Endodermal cell (in vitro differentiated cells): ENCODE results near the gene SORCS2. TPM values are rescaled to one million over a fixed set of nuclear protein-coding genes. Genes with fewer than 3 reads are reported as not detected.

ENCODE experiments used
- DNase-seq: peaks from one replicate; pipeline ENCODE4 v3.0.0-alpha.2; 2017
- H3K27ac ChIP-seq: 2 replicates; pipeline ENCODE4 v1.5.1; 2013; ENCODE audit warnings: mild to moderate bottlenecking, low read depth, low read length, moderate library complexity
- H3K27me3 ChIP-seq: 2 replicates; pipeline ENCODE4 v1.6.1; 2013; ENCODE audit warnings: mild to moderate bottlenecking, low read length, moderate library complexity; ENCODE audit not compliant: insufficient read depth, control insufficient read depth, poor library complexity, severe bottlenecking
- H3K36me3 ChIP-seq: 2 replicates; pipeline ENCODE4 v1.7.0; 2013; ENCODE audit warnings: mild to moderate bottlenecking, low read length, moderate library complexity; ENCODE audit not compliant: control insufficient read depth, insufficient read depth
- H3K4me1 ChIP-seq: one replicate; pipeline ENCODE4 v1.7.0; 2013; ENCODE audit warnings: low read length; ENCODE audit not compliant: control insufficient read depth, insufficient read depth
- H3K4me3 ChIP-seq: 2 replicates; pipeline ENCODE4 v1.5.1; 2013; ENCODE audit warnings: mild to moderate bottlenecking, low read length, moderate library complexity
- H3K9ac ChIP-seq: 2 replicates; pipeline ENCODE4 v1.6.1; 2013; ENCODE audit warnings: mild to moderate bottlenecking, low read length, moderate library complexity; ENCODE audit not compliant: poor library complexity, severe bottlenecking; ENCODE audit errors: extremely low read depth
- H3K9me3 ChIP-seq: 2 replicates; pipeline ENCODE4 v1.6.1; 2013; ENCODE audit warnings: mild to moderate bottlenecking, low read length, moderate library complexity; ENCODE audit not compliant: control insufficient read depth
- H3K27ac Mint-ChIP-seq: 2 replicates; pipeline ENCODE4 v1.8.0; 2020; ENCODE audit warnings: mixed read lengths
- H3K27me3 Mint-ChIP-seq: 2 replicates; pipeline ENCODE4 v1.8.0; 2021; ENCODE audit warnings: mild to moderate bottlenecking, mixed read lengths; ENCODE audit not compliant: insufficient read depth
- H3K36me3 Mint-ChIP-seq: 2 replicates; pipeline ENCODE4 v1.8.0; 2020; ENCODE audit warnings: low read depth, mixed read lengths
- H3K4me1 Mint-ChIP-seq: 2 replicates; pipeline ENCODE4 v1.8.0; 2020; ENCODE audit warnings: mixed read lengths
- H3K4me3 Mint-ChIP-seq: 2 replicates; pipeline ENCODE4 v1.8.0; 2020; ENCODE audit warnings: mild to moderate bottlenecking, moderate library complexity, mixed read lengths
- H3K9me3 Mint-ChIP-seq: 2 replicates; pipeline ENCODE4 v1.8.0; 2020; ENCODE audit warnings: mild to moderate bottlenecking, mixed read lengths
- CTCF ChIP-seq: fragments of 200-600 bp; sonication (generic); conservative IDR thresholded peaks from 2 replicates; pipeline ENCODE4 v1.5.0; 2021; ENCODE audit warnings: antibody characterized with exemption, mild to moderate bottlenecking
- WGBS, 2 experiments: methylation state at CpG; one replicate each; pipeline versions ENCODE4 v1.1.5 to v1.1.7; 2013; ENCODE audit warnings: missing lambda C conversion rate in 2 of 2, mixed read lengths in 1 of 2; ENCODE audit not compliant: insufficient coverage in 1 of 2, insufficient read length in 1 of 2; 5-methylcytosine and 5-hydroxymethylcytosine counted together
- total RNA-seq, 2 donors: library from RNA; stranded (reverse); fragmentation: NEBNext Ultra II Directional in 1 of 2; extraction: Animal tissue kit (Norgen Biotek cat#: 25700) in 1 of 2; gene quantifications; 2 replicates in 1 of 2; 3 replicates in 1 of 2; pipeline ENCODE4 v1.2.1, GENCODE V29; 2021

Gene SORCS2
- total RNA-seq, 2 donors from 2014 or later: 1.4 to 1.9 TPM

GRCh38 chr4:7232061-7232650 lies 39.8 kb downstream of the SORCS2 start:
- Histone ChIP-seq H3K27ac (no peak overlapping the region), H3K36me3 (no peaks in the 10 kb centered on the region), H3K9ac (no peak overlapping the region), H3K4me3 (no peak overlapping the region), H3K9me3 (no peaks in the 10 kb centered on the region), H3K27me3 (no peaks in the 10 kb centered on the region), H3K4me1 (no peaks in the 10 kb centered on the region)
- TF ChIP-seq CTCF: no peak
- no peak overlapping the region for H3K27ac Mint-ChIP-seq
- DNase-seq: no peak
- H3K4me1 Mint-ChIP-seq: no peaks in the 10 kb centered on the region
- no peak overlapping the region for H3K4me3 Mint-ChIP-seq
- no peaks in the 10 kb centered on the region for H3K36me3 Mint-ChIP-seq
- 94 to 95% methylated on average over 12 to 18 of the region's 18 CpGs for WGBS, 2 experiments
- no peaks in the 10 kb centered on the region for H3K9me3 Mint-ChIP-seq
- no peaks in the 10 kb centered on the region for H3K27me3 Mint-ChIP-seq

GRCh38 chr4:7233006-7233580 lies 40.8 kb downstream of the SORCS2 start:
- no peak for DNase-seq
- no peak overlapping the region for H3K27ac Mint-ChIP-seq
- TF ChIP-seq CTCF: no peak
- H3K4me3 Mint-ChIP-seq: no peak overlapping the region
- Histone ChIP-seq H3K9me3 (no peaks in the 10 kb centered on the region), H3K4me3 (no peak overlapping the region), H3K36me3 (no peaks in the 10 kb centered on the region), H3K27me3 (no peaks in the 10 kb centered on the region), H3K27ac (no peak overlapping the region), H3K9ac (no peak overlapping the region), H3K4me1 (no peaks in the 10 kb centered on the region)
- H3K4me1 Mint-ChIP-seq: no peaks in the 10 kb centered on the region
- 91 to 94% methylated on average over 5 to 18 of the region's 18 CpGs for WGBS, 2 experiments
- H3K9me3 Mint-ChIP-seq: no peaks in the 10 kb centered on the region
- H3K36me3 Mint-ChIP-seq: no peaks in the 10 kb centered on the region
- H3K27me3 Mint-ChIP-seq: no peaks in the 10 kb centered on the region

- no peak overlapping the region for H3K4me3 Mint-ChIP-seq
- no peaks in the 10 kb centered on the region for H3K9me3 Mint-ChIP-seq
- Histone ChIP-seq H3K4me3 (no peak overlapping the region), H3K9ac (no peak overlapping the region), H3K36me3 (no peaks in the 10 kb centered on the region), H3K4me1 (no peaks in the 10 kb centered on the region), H3K27me3 (no peaks in the 10 kb centered on the region), H3K27ac (no peak overlapping the region), H3K9me3 (no peaks in the 10 kb centered on the region)
- H3K4me1 Mint-ChIP-seq: no peaks in the 10 kb centered on the region
- H3K27ac Mint-ChIP-seq: no peak overlapping the region
- TF ChIP-seq CTCF: no peak
- WGBS, 2 experiments: 86 to 95% methylated on average over 5 to 12 of the region's 12 CpGs
- no peaks in the 10 kb centered on the region for H3K27me3 Mint-ChIP-seq
- DNase-seq: no peak
- no peaks in the 10 kb centered on the region for H3K36me3 Mint-ChIP-seq
Observed at GRCh38 chr4:7233601-7234000, 41.3 kb downstream of the SORCS2 start.
